Measurements from ENCODE around the gene RAB15.

Gene RAB15

GRCh38 chr14:64971943-64972791, at the start of gene RAB15:
Gene RAB15, minus strand, starts transcription at chr14:64972336. Its CDS starts 260 bp downstream, at chr14:64972076.
- DNase-seq, result peak; percentile 52

- DNase-seq, result peak; percentile 33
These were observed 47.9 kb upstream of the RAB15 start for GRCh38 chr14:65019944-65020566.

GRCh38 chr14:65016471-65016870, 44.3 kb upstream of the RAB15 start:
- no peak for DNase-seq

- no peak for DNase-seq
These were observed 43.3 kb upstream of the RAB15 start for GRCh38 chr14:65015391-65015790.

DNA sequence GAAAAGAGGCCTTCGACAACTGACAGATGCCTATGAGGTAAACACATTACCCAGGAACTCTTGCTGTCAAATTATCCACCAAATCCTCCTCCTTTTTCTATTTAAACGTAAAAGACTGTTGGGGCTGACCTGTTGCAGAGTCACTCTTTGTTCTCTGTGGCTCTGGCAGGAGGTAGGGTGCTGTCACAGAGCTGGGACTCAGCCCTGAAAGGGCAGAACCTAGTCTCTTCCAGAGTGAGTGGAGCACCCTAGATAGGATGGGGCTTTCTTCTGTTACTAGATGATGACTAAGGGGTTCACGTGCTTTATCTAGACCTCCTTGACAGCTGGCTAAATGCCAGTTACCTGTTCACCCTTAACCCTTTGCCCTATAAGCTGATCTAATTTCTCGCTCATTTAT, 40.2 kb upstream of the RAB15 start:
- DNase-seq, result no peak

GRCh38 chr14:65011538-65011937, 39.4 kb upstream of the RAB15 start:
- DNase-seq, result no peak

DNA sequence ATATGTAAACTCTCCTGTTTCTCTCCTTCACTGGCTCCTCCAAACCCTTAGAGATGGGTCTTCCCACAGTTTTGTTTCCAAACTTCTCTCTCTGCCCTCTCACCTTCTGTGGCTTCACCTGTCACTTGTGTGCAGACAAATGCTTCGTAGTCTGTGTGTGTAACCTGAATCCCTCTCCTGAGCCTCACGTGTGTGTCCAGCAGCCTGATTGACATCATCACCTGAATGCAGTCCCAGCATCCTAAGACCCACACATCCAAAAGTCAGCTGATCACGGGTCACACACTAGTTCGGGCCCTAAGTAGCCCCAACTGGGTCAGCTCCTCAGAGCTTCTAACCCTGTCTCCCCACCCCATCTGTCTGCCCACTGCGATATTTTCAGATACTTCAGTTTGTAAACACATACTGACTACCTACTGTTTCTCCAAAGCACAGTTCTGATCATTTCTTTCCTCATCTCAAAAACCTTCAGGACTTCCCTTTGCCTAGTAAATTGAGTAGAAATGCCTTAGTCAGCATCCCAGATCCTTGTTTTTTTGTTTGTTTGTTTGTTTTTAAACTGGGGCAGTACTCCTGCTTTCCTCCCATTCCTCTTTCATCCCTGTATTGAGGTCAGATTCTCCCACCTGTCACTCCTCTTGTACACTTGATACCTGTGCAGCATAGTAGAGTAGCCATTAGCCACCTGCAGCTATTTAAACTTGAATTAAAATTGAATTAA, 38.2 kb upstream of the RAB15 start:
- no peak for DNase-seq

- DNase-seq, result no peak
These were observed 35.1 kb upstream of the RAB15 start for GRCh38 chr14:65007202-65007601.

DNA sequence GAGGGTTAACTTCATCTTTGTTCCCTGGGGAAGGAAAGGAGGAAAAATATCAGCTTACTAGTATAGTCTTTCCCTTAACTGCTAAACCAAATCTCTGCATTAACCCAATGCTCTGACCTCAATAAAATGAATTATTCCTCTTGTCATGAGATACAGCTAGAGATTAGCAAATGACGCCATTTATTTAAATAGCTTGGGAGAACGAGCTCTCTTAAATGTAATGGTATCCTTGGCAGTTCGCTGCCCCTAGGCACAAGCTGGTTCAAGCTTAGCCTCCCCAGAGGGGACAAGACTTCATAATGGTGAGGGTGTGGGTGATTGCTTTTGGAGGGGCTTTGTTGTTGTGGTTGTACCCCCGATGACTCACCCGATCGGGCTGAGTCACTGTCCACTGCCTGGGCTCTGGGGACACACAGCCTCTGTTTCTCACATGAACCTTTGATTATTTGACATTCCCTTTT, 34.2 kb upstream of the RAB15 start:
- DNase-seq, result no peak

DNA sequence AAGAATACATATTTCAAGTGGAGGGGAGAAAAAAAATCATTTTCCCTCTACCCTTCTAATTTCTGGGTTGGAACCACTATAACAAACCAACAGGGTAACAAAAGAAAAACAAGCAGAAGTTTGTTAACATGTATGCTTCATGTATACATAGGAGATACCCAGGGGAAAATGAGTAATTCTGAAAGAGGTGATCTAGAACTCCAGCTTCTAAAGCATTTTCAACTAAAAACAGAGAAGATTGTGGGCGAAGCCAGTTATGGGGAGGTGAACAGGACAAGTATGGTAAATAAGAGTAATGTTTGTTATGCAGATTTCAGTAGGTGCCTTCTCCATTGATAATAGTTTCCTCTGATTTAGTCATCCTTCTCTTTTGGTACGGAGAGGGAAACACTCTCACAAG, 31.3 kb upstream of the RAB15 start:
- DNase-seq, result no peak

DNA sequence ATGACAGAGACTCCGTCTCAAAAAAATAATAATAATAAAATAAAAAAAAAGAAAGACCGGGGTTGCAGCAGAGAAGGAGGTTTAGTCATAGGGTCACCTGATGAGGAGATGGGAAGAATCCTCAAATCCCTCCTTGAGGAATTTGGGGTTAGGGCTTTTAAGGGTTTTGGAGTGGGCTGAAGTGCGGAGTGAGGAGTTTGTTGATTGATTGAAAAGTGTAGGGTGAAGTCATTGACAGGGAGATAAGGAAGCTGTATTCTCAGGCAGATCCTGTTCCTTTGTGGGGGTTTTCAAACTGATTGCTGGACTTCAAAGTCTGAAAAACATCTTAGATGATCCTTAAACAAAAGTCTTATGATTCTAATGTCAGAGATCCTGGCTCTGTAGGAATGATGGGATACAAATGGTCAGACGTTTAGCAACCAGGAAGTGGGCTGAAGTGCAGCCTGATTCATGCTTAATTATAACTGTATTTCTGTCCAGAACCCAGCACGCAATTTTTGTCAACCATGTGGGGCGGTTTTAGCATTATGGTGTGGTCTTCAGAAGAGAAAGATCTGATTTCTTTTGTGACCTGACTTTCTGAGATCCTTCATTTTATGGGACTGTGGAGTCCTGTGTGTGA, 30.6 kb upstream of the RAB15 start:
- DNase-seq, result no peak

GRCh38 chr14:65001723-65002122, 29.6 kb upstream of the RAB15 start:
- no peak for DNase-seq

DNA sequence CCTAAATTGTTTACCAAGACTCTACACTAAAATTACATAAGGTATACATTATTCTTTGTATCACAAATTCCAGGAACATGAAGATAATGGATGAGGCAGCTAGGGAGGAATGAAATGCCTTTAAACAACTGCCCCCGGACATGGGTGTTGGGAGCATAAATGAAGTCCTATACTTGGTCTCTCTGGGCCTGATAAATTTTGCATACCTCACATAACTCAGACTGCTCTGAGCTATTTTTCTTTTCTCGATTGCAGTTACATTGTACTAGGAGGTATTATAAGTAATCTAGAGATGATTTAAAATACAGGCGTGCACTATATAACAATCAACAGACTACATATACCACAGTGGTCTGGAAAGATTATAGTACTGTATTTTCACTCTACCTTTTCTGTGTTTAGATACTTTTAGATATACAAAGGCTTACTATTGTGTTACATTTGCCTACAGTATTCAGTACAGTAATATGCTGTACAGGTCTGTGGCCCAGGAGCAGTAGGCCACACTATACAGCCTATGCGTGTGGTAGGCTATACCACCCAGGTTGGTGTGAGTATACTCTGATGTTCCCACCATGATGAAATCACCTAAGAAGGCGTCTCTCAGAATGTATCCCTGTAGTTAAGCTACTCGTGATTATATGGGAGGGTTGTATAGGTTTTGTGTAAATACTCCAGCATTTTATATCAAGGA, 28.9 kb upstream of the RAB15 start:
- no peak for DNase-seq

DNA sequence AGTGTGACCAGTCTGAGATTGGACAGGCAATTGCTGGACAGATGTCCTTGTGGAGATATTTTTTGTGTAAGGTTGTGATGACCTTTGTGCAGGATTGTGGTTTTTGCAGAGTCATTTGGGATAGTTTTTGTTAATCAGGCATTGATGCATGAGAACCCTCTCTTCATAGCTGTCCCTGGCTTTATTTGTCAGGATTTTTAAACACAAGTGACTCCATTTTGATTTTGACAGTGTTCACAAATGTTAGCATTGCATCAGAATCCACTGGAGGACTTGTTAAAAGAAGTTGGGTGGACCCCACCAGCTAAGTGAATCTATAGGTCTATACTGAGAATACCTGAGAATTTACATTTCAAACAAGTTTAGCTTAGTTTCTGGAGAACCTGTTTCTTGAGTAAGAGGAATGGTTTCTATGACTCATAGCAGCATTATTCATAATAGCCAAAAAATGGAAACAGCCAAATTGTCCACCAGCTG, 26.4 kb upstream of the RAB15 start:
- no peak for DNase-seq

DNA sequence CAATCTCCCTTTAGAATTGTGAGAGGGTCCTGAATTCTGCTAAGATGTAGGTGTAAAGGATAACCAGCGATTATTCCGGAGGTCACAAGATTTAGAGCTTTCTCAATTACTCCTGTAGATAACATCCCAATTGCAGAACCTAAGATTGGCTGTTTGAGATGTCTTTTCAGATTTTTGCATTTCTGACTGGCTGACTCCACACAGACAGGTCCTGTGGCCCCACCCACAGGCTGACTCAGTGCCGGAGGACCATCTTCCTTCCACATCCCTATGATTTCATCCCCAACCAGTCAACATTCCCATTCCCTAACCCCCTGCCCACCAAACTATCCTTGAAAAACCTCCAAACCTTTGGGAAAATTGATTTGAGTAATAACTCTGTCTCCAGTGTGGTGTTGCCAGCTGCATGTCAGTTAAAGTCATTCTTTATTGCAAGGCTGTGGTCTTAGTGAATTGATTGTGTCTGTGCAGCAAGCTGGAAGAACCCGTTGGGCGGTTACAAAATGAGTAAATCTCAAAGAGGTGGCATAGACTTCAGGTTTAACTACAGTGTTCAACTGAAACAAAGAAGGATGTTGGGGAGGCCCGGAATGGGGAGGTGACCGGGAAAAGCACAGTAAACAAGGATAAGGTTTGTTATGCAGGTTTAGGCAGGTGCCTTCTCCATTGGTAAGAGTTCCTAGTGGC, 25.1 kb upstream of the RAB15 start:
- peak; percentile 13 for DNase-seq

DNA sequence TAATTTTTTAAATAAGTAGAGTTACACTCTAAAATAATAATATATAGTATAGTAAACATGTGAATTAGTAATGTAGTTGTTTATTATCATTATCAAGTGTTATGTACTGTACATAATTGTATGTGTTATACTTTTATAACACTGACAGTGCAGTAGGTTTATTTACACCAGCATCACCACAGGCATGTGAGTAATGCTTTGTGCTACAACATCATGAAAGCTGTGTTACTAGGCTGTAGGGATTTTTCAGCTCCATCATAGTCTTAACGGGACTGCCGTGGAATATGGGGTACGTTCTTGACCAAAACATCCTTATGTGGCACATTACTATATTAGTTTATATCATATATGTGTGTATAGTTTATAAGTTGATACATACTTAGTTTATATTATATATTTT, 23.2 kb upstream of the RAB15 start:
- DNase-seq, result no peak

- no peak for DNase-seq
These were observed 22.4 kb upstream of the RAB15 start for GRCh38 chr14:64994540-64994939.

DNA sequence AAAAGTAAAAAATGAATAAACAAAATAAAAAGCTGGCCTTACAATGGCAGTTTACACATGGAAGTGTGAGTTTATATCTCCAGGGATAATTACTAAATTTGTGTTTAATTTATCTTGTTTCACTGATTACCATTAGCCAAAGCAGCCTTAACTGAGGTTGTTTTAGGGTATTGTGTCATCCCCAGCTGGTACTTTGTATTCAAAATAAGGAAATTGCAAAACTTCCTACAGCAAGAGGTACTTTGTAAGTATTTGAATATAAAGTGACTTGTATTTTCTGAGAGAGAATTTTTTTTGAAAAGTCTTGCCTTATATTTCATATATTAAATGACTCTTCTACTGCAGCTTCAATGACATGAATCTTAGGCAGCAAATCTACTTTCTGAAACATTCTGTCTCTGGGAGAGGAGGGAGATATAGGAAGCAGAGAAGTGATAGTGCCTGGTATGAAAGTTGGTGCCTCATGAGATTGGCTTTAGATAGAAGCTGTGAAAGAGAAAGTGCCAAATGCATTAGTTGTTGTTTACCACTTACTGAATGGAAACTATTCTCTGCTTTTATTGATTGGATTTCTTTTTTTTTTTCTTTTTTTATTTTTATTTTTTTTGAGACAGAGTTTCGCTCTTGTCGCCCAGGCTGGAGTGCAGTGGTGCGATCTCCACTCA, 21.3 kb upstream of the RAB15 start:
- DNase-seq, result no peak

GRCh38 chr14:64992328-64992885, 20.3 kb upstream of the RAB15 start:
- DNase-seq, result no peak

- DNase-seq, result no peak
These were observed 18.8 kb upstream of the RAB15 start for GRCh38 chr14:64990939-64991338.

DNA sequence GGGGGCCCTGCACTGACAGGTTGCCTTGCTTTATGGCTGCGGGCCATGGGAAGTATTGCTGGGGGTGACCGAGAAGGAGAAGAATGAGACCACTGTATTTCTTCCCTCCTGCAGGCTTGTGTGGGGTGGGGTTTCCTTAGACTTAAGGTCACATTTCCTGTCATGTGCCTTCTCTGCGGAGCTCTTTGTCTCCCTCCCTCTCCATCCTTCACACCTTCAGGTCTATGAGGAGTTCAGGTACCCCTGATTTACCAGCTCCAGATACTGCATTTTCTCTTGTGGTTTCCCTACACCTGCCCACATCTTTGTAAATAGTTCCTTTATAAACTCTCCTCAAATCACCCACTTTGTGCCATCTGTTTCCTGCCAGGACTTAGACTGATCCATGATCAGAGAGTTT, 18.2 kb upstream of the RAB15 start:
- peak; percentile 28 for DNase-seq

Measured in CD4-positive, alpha-beta T cell treated with Interleukin-12 subunit alpha and Interleukin-12 subunit beta, for 1 hour (primary cell).